Measurements from ENCODE around the gene OSBP2.
A peak's percentile ranks its signal among the peaks of the same experiment; 100 is the strongest.

Gene OSBP2

GRCh38 chr22:30680991-30681770 is 13.5 kb upstream of the OSBP2 start:
- no peak overlapping the region for H3K4me3 ChIP-seq (ENCODE audit: low read depth, low read length)
- TF ChIP-seq CTCF (IDR thresholded peaks at IDR 0.05; ENCODE audit: borderline replicate concordance, insufficient read depth, low read depth, low read length): no peak

- TF ChIP-seq CTCF (IDR thresholded peaks at IDR 0.05; ENCODE audit: borderline replicate concordance, insufficient read depth, low read depth, low read length): no peak
- no peak overlapping the region for H3K4me3 ChIP-seq (ENCODE audit: low read depth, low read length)
Measured at GRCh38 chr22:30681831-30682230, 12.8 kb upstream of the OSBP2 start.

DNA sequence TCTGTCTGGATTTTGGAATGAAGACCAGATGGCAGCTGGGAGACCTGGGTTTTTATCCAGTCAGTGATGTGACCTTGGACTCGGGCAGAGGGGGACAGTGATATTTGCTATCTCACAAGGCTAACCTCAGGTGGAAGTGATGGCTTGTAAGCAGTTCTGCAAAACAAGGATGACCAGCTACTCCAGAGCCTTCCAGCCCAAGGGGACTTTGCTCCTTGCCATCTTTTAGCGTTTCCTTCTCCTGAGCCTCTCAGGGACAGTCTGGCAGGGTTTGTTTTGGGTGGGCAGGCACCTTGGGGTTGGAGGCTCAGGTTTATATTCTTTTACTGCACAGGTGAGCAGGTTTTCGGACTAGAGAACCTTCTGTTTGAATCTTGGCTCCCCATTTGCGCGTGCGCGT is 9.5 kb upstream of the OSBP2 start:
- H3K4me3 ChIP-seq (ENCODE audit: low read depth, low read length): no peak overlapping the region
- TF ChIP-seq CTCF (IDR thresholded peaks at IDR 0.05; ENCODE audit: borderline replicate concordance, insufficient read depth, low read depth, low read length): no peak

- TF ChIP-seq CTCF (IDR thresholded peaks at IDR 0.05; ENCODE audit: borderline replicate concordance, insufficient read depth, low read depth, low read length): no peak
- no peak overlapping the region for H3K4me3 ChIP-seq (ENCODE audit: low read depth, low read length)
Measured at GRCh38 chr22:30687358-30687757, 7.3 kb upstream of the OSBP2 start.

GRCh38 chr22:30689622-30690021 is 5.1 kb upstream of the OSBP2 start:
- no peak for TF ChIP-seq CTCF (IDR thresholded peaks at IDR 0.05; ENCODE audit: borderline replicate concordance, insufficient read depth, low read depth, low read length)
- no peak overlapping the region for H3K4me3 ChIP-seq (ENCODE audit: low read depth, low read length)

GRCh38 chr22:30691204-30691603 is 3.5 kb upstream of the OSBP2 start:
- no peak for TF ChIP-seq CTCF (IDR thresholded peaks at IDR 0.05; ENCODE audit: borderline replicate concordance, insufficient read depth, low read depth, low read length)
- no peak overlapping the region for H3K4me3 ChIP-seq (ENCODE audit: low read depth, low read length)

GRCh38 chr22:30694171-30694639 is 469 bp upstream of the OSBP2 start:
- no peak for TF ChIP-seq CTCF (IDR thresholded peaks at IDR 0.05; ENCODE audit: borderline replicate concordance, insufficient read depth, low read depth, low read length)
- peak overlapping the region; percentile 29 for H3K4me3 ChIP-seq (ENCODE audit: low read depth, low read length)
